D721Med (cell line): Measurements from ENCODE around the gene IDI2.

Experiments used
- DNase-seq: peaks from one replicate; pipeline ENCODE4 v3.0.0; 2011; ENCODE audit warnings: low spot score; ENCODE audit not compliant: insufficient read length
- FAIRE-seq: peaks from 2 replicates; lab custom pipeline; 2011; peaks lifted over from hg19 to GRCh38; lab: Jason Lieb, UNC
- CTCF ChIP-seq: IDR thresholded peaks from 2 replicates; pipeline ENCODE4 v1.5.1; 2012; ENCODE audit warnings: mild to moderate bottlenecking, control low read depth; ENCODE audit not compliant: insufficient read depth; ENCODE audit errors: missing control alignments

The IDI2 gene

GRCh38 chr10:1009071-1009494 is 16.6 kb downstream of the IDI2 start:
- no peak for FAIRE-seq
- DNase-seq: no peak
- TF ChIP-seq CTCF: no peak

DNA sequence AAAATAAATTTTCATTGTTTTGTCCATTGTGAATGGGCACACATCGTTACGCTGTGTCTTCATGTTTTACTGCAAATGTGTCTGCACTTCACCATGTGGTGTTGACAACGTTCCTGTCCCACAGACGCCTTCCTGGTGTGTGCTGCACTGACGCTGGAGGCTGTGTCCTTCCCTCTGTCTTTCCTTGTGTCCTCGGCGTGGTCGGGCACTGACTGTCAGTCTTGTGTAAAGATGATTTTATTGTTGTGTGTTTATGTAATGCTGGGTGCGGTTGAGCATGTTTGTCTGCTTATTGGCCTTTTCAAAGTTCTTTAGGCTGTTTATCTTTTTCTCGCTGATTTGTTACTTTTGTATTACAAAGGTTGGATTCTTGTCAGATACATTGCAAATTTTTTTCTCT is 18.1 kb downstream of the IDI2 start:
- no peak for DNase-seq
- no peak for FAIRE-seq
- no peak for TF ChIP-seq CTCF

DNA sequence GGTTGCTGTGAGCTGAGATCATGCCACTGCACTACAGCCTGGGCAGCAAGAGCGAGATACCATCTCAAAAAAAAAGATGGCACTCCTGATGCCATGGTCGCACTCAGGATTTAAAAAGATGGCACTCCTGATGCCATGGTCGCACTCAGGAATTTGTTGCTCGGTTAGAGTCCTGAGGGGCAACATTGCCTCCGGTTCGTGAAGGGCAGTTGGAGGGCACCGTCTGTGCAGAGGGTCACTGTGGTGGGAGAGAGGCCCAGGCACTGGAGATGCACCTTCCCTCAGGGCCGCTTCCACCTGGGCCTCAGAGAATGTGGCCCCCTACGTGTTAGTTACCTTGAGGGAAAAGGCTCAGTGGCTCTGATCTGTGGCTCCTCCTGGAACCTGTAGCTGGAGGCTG is 19.1 kb downstream of the IDI2 start:
- no peak for FAIRE-seq
- no peak for DNase-seq
- TF ChIP-seq CTCF: no peak

- FAIRE-seq (no peak), DNase-seq (no peak)
- no peak for TF ChIP-seq CTCF
Measured at GRCh38 chr10:1003884-1004670, 21.6 kb downstream of the IDI2 start.

DNA sequence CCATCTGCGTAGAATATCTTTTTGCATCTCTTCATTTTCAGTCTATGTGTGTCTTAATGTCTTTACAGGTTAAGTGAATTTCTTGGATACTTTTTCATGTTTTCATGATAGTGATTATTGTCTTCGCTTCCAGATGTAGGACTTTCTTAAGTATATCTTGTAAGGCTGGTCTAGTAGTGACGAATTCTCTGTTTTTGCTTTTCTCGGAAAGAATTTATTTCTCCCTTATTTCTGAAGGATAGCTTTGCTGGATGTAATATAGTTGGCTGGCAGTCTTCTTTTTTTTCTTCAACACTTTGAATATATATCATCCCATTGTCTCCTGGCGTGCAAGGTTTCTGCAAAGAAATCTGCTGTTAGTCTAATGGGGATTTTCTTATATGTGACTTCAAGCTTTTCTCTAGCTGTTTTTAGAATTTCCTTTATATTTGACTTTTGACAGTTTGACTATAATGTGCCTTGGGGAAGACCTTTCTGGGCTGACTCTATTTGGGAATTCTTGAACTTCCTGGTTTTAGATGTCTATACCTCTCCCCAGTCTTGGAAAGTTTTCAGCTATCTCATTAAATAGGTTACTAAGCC is 23.1 kb downstream of the IDI2 start:
- FAIRE-seq (no peak), DNase-seq (no peak)
- TF ChIP-seq CTCF: no peak

DNA sequence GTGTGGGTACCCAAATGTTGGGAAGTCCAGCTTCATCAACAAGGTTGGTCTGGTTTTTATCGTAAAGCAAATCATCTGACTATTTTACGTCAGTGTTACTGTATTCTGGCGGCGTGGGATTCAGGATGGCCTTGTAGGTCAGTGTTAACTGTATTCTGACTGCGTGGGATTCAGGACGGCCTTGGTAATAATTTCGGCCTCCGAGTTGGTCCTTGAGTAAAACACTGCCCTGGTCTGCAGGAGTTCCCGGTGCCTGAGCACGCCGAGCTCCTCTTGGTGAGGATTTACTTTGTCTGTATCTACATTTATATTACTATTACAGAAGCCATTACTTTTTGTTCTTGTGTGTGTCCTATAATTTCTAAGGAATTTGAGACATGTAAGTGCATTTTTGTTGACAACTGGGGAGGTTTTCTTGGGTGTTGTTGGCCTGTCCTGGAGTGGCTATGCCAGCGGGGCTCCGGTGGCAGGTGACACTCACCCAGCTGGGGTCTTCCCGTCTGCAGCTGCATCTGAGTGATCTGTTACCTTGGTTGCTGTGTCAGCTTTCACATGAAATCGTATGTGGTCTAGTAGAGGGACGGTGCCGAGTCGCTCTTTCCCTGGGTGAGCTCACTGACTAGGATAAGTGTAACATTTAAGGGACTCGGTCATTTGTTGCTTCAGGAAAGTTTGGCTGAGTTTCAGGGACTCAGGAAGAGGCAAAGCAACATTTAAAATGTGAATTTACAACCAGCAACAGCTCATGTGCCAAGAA is 28.2 kb downstream of the IDI2 start:
- TF ChIP-seq CTCF: no peak
- no peak for FAIRE-seq

More for the DNA sequence above, 28.2 kb downstream of the IDI2 start:
- no peak for DNase-seq
